GM18511 (cell line): ENCODE results near the gene ATP8A2.

Source experiments
- ATAC-seq: cut with Tn5 transposase; IDR thresholded peaks from one replicate; pipeline ENCODE4 v1.9.1; 2021; ENCODE audit warnings: mild to moderate bottlenecking, moderate library complexity; ENCODE audit not compliant: unreplicated experiment

Gene ATP8A2

DNA sequence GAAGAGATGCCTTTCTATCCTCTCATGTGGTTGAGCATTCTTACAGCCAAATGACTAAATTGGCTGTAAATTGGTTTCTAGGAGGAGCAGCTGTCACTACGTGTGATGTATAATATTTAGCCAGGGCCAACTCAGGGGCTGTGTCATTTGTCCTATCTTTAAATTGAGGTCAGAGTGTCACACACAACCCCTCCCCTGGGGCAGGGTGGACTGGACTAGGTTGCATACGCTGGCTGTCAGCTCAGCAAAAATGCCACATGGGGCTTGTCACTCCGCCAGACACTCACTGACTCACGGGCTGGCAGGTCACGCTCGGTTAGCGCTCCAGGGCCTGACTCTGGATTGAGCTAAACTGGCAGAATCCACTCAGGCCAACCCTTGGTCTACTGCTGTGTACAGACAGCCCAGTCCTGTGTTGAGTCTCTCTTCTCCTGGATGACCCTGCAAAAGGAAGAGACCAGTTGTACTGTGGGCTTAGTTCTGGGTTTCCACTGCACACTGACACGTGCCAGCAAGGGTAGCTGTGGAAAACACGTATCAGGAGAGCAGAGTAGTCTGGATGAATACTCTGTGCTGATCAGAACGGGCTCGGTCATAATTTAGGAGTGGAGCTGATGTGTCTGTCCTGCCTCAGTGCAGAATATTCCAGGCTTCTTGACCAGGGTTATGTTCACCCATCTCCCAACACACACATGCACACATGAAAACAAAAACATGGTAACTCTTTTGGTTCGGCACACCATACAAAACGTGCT is 650.9 kb downstream of the ATP8A2 start:
- ATAC-seq: no peak

DNA sequence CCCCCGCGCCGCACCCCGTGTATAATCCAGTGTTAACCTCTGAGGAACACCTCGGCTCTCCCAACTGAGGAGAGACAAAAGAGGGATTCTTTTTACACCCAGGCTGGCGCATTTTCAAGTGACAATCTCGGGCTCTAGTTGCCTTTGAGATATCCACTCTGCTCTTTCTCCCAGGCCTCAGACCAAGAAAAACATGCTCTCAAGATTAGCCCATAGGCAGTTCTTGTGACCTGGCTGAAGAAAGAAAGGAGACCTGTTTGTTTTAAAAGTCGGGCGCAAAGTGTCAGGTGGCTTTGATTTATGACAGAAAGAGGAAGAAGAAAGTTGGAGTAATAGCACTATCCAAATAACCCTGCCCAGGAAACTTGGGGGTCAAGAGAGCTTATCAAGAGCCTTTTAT is 652.8 kb downstream of the ATP8A2 start:
- no peak for ATAC-seq

DNA sequence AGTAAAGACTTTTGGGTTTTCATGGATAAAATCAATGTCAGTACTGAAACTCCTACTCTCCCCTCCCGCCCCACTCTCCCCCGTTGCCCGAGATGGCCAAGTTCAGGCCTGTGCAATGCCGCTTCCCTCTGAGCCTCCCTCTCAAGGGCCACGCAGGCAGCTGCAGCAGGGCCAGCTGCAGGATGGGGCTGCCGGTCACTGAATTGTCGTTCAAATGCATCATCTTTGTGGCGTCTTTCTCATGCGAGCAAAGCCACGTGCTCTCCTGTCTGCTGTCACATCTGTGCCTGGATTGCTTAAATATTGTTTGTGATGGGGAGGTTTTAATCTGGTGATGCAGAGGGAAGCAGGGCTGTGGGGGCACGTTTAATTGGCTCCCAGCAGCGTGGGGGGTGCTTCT is 653.4 kb downstream of the ATP8A2 start:
- ATAC-seq: no peak

DNA sequence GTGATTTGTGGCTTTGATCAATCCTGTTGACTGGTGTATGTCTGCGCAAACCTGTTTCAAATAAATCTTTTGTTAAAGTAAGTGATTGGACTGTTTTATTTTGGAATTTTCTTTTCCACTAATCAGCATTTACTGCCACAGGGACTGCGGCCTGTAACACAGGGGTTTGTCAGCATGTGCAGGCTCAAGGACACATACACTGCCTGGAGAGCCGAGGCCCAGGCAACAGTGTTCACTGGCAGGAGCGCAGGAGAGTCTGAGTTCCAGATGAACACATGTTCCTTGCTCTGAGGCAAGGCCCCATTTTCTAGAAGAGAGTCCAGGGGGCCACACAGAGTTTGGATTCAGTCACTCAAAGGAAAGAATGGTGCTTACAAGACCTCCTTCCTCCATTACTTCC is 654.0 kb downstream of the ATP8A2 start:
- no peak for ATAC-seq

DNA sequence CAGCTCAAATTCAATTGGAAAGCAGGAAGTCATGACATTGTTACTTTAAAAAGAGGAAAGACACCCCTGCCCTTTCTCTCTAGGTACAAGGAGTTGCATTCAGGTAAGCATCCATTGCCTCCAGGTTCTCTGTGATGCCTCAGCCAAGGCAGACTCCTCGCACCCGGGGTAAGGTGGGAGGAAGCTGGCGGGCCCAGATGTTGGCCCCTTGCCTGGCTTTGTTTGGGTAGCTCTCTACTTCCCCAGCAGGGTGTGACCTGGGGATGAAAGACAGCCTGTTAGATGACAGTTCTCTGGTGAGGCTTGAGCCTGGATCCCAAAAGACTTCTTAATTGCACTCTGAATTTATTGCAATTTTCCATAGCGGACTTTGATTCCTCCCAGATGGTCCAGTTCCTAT is 654.4 kb downstream of the ATP8A2 start:
- ATAC-seq: no peak

DNA sequence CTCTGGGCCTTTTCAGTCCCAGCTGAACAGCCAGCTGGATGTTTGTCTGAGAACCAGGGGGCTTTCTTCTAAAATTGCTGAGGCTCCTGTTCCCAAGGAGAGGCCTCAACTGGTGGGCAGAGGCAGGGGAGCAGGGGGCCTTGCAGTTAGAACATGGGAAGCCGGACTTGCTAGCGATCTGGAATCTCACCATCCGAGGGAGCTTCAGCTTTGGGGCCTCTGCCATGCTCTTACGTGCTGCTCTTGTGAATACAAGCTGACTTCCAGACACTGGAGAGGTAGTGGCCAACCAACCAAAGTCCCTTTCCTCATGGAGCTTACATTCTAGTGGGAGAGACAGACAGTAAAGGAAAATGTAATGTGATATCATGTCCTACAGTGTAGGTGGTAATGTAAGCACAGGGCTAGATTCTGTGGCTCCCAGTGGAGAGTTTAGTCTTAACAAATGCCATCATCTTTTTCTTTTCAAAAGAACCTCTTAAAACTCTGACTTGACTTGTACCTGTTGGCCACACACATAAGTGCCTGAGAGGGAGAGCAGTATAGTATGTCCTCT is 657.9 kb downstream of the ATP8A2 start:
- ATAC-seq: no peak

DNA sequence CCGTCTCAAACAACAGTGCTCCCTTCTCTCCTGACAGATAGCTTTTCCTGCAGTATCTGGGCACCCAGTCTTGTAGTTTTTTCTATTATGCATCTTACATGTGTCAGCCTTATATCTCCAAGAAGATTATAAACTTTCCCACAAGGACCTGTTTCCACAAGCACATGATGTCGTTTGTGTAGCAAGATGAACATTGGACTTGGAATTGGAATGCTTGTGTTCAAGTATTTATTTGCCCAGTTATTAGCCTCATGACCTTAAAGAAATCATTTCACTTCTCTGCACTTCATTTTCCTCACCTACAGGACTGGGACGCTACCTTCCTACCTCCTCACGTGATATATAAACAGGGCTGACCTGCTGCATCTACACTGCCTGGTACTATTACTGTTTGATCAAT is 658.6 kb downstream of the ATP8A2 start:
- ATAC-seq: no peak

DNA sequence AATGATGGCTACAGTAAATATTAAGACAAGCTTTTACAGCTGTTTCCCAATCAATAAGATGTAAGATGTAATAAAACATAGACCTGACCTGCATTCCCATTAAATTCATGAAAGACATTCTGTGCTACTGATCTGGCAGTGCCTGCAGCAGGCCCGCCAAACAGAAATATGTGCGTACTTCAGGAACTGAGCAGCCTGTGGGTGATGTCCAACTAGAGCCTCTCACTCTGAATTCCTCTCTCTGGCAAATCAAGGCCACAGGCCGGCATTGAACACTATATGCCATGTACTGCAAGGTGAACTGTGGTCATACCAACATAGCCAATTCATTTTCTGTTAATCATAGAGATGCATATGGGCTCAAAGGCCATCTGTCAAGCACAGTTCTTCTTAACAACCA is 662.2 kb downstream of the ATP8A2 start:
- no peak for ATAC-seq

DNA sequence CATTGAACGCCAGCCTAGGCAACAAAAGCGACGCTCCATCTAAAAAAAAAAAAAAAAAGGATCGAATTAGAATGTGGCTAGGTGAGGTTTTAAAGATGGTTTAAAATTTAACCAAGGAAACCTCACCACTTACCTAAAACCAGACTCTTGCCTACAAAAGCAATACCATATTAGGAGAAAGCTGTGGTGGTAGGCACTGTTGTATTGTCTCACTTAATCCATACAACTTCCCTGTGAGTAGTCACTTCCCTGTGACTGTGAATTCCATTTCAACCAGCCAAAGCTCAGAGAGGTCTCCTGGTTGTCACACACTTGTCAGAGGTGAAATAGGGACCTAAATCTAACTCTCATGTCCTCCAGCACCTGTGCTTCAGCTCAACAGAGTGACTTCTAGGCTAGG is 664.6 kb downstream of the ATP8A2 start:
- no peak for ATAC-seq

DNA sequence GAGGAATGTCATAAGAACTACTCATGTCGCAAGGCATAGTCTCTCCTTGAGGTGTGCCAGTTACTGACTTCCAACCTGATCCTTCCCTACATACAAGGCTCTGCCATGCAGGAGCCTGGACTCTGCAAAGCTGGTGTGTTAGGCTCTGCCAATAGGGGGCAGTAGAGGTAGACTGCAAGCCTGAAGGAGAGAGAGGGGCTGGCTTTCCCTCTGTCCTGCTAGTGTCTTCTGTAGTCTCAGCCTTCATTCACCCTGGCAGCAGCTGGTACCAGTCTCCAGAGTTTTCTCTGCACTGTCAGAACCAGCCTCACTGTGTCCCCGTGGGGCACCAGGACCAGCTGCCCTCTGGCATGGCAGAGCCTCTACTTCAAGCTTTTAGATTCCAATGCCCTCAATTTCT is 665.5 kb downstream of the ATP8A2 start:
- no peak for ATAC-seq

DNA sequence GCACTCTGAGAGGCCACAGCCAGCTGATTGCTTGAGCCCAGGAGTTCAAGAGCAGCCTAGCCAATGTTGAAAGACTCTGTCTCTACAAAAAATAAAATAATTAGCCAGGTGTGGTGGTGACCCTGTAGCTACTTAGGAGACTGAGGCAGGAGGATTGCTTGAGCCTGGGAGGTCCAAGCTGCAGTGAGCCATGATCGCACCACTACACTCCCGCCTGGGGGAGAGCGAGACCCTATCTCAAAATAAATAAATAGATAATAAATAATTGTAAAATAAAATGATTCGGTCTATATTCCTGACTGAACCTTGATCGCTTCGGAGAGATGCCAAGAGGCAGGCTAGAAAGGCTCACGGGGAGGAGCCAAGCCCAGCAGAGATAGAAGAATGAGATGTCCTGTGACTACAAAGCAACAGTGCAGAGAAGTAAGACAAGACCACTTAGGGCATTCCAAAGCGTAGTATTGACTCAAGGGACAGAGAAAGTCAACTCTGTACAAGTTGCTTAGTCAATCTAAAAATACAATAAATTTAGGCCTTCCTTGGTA is 667.2 kb downstream of the ATP8A2 start:
- no peak for ATAC-seq

DNA sequence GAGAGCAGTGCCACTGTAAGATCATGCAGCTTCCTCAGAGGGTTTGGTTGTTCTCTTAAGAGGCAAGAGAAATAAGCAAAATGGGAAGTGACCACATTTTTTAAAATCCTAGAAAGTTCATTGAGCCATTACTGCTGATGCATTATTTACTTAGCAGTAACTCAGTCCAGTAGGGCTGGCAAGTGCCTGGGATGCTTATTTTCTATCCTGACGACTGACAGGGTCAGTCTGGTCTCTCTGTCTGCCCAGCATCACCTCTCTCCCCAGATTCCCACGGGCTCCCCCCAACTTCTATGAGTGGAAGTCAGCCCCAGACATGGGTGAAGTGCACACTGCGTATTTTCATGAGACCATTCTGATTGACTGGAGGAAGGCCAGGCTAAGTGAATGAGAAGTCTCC is 669.7 kb downstream of the ATP8A2 start:
- ATAC-seq: no peak

DNA sequence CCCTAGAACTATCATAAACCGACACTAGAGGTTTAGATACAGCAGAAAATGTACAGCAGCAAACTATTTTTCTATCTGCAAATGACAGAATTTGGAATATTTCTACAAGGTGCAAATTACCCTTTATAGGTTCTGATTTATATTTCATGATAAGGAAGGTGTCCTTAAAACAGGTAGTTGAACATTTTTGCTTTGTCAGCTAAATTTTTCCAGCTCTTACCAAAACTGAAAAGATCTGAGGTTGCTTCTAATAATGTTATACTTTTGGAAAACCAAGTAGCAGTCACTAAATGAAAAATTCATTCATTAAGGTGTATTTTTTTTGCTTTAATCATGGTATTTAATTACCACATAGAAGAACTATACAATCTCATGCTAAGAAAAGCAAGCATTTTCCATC is 671.0 kb downstream of the ATP8A2 start:
- no peak for ATAC-seq

DNA sequence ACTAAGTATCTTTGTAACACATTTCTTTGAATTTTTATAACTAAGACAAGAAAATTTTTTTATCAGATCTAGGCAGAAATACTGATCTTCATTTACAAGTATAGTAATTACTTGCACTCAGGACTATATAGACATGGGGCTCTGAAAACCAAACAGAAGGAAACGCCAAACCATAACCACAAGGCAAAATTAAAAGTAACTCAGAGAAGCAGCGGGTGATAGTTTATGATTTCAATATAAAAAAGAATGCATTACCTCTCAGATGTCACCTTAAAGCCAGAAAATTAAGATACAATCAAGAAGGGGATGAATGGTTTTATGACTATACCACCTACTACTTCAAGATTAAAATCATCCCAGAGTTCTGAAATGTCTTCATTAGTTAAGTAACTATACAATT is 673.4 kb downstream of the ATP8A2 start:
- no peak for ATAC-seq

DNA sequence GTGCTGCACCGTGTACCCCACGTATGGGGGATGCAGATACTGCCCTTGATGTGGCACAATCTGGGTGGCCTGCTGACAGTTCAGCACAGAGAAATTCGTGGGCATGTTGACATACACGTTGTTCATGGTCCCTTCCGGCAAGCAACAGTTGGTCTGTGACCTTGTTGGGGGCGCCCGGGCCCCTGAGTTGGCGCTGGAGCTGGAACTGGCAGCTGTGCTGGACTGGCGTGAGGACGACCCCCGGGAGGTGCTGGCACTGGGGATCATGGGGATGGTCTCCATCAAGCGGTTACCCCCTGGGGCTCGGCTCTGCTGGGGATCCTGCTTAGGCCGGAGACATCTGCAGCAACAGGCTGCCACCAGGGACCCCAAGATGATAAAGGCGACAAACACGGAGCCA is 674.9 kb downstream of the ATP8A2 start:
- ATAC-seq: no peak

DNA sequence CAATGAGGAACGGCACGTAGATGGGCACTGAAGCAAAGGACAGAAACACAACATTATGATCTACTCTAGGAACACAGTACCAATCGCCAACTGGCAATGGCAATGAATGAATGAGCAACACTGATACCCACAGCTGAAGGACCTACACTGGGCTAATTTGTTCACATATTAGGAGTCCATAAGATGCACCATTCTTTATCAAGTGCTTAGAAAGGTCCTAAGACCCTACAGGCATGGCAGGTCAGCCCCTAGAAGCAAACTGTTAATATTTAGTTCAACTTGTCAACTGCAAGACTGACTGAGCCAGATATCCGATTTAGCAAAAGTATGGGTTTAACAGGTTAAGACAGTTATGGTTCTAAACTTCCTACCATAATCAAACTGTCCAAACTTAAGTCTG is 675.3 kb downstream of the ATP8A2 start:
- no peak for ATAC-seq

DNA sequence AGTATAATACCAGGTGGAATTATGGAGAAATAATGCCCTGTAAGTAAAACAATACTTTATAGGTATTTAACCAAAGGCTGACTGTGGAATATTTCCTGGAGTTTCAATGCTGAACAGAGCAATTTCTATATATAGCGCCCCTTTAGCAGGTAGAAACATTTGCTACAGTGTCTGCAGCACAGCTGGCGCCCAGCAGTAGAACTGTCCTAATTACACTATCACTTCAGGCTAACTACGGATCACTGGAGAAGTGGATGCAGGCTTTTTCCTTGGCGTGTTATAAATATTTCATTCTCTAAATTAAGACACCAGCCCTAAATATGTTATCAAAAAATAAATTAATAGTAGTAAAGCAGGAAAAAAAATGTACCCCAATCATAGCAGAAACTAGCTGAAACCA is 677.0 kb downstream of the ATP8A2 start:
- ATAC-seq: no peak

DNA sequence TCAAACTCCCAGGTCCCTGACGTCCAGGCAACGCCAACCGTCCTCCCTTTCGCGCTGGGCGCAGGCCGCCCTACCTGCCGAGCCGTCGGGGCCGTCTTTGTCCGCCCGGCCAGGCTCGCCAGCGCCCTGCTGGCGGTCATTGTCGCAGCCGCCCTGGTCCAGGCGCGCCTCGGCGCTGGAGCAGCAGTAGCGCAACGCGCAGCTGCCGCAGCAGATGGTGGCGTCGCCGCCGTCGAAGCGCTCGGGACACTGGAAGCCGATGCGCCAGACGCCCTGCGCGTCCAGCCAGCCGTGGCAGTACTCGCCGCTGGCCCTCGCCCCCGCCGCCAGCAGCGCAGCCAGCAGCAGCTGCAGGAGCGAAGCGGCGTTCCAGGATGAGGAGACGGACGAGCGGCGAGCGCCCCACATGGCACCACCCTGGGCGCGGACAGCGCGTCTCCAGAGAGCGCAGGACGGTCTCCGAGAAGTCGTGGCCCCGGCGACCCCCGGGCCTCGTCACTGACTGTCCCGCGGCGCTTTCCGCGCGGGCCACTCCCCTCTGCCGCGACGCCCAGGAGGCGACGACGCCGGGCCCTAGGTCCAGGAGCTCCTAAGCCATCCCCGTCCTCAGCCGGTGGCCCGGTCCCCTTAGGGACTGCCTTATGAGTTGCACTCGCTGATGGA is 678.9 kb downstream of the ATP8A2 start:
- ATAC-seq: no peak

DNA sequence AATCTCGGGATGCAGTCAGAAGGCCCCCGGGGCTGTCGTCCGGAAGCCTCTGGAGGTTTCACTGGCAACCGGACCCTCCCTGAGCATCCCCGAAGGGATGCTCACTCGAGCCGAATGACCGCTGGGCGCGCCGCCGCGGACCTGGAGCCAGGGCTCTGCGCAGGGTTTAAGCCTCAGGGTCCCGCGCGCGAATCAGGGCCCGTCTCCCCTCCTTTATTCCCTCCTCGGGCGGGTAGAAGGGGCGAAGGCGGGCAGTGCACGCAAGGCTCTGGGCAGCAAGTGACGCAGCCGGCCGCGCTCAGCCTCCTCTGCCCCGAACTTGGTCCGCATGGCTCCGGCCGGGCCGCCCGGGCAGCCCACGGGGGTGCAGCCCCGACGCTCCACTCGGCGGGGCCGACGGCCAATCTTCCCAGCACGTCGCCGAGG is 679.5 kb downstream of the ATP8A2 start:
- ATAC-seq: no peak

DNA sequence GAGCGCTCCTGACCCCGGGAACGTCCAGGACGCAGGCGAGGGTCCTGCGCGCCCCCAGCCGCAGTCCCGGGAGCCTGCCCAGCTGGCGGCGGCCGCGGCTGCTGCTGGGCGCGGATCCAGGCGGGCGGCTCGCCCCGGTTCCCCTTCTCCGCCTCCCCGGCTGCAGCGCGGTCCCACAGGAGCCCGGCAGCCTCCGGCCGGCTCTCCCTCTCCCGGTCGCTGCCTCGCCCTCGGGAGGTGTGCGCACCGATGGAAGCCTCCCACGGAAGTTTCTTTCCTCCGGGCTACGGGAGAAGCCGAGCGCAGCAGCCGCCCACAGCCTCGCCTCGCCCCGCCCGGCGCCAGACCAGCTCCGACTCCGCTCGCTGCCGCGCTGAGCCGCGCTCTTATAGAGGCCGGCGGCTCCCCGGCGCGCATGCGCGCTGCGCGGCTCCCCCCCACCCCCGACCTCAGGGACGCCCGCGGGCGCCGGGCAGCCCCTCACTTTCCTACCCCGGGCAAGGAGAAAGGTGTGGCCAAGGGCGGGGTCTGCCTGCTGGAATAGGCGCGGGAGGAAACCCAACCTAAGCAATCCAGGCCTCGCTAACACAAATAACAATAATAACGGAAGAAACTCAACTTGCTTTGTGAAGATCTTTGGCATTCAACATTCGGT is 680.0 kb downstream of the ATP8A2 start, which contains the start of gene SHISA2:
TSS of gene SHISA2 (minus strand) at position 360 of the 655 bp plus-strand sequence. CDS start 1,041 bp downstream, outside the sequence.
- ATAC-seq: no peak

DNA sequence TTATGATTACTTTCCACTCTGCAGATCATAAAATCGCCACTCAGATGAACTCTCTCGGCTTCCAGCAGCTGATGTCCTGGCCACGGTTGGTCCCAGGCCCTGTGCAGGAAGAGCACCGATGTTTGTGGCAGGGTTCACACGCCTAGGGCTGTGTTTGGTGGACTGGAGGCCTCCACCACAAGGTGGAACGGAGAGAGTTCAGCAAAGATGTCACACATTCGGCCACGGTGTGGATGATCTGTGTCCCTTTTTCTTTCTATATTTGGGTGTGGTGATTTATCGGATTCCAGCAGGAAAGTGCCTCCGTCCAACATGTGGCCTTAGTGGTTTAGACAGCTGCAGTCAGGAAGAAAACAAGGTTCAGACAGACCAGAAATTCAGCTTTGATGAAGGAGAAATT is 680.6 kb downstream of the ATP8A2 start:
- no peak for ATAC-seq
